HepG2 (cell line): ENCODE measurements around the gene C20orf141. TPM values are rescaled to one million over a fixed set of nuclear protein-coding genes. Genes with fewer than 3 reads are reported as not detected.

Source experiments
- CBX5 ChIP-seq: sonication (generic); formaldehyde crosslinking; IDR thresholded peaks from 2 replicates; pipeline ENCODE4 v1.4.0; 2020; ENCODE audit warnings: missing genetic modification reagents, borderline replicate concordance
- FOXK1 ChIP-seq: sonication (generic); formaldehyde crosslinking; IDR thresholded peaks from 2 replicates; pipeline ENCODE4 v1.4.0; 2020; ENCODE audit warnings: low read depth, missing genetic modification reagents, borderline replicate concordance
- KDM3A ChIP-seq: IDR thresholded peaks from 2 replicates; pipeline ENCODE4 v1.6.1; 2018; ENCODE audit warnings: low read depth, missing compliant biosample characterization
- KLF12 ChIP-seq: sonication (generic); formaldehyde crosslinking; IDR thresholded peaks from 2 replicates; pipeline ENCODE4 v1.4.0; 2020; ENCODE audit warnings: missing genetic modification reagents, borderline replicate concordance
- KLF16 ChIP-seq, 2 experiments: sonication (generic) in 1 of 2; formaldehyde crosslinking in 1 of 2; IDR thresholded peaks; 2 replicates each; pipeline versions ENCODE4 v1.6.1 to v1.8.0; 2016 to 2023; ENCODE audit warnings: missing genetic modification reagents in 2 of 2, missing compliant biosample characterization in 1 of 2
- MAZ ChIP-seq, 2 experiments: sonication (generic) in 1 of 2; formaldehyde crosslinking in 1 of 2; IDR thresholded peaks; 2 replicates each; pipeline versions ENCODE4 v1.5.0 to v1.6.1; 2012 to 2020; ENCODE audit warnings: low read depth in 2 of 2, mild to moderate bottlenecking in 2 of 2, borderline replicate concordance in 1 of 2, improper control_type of control experiment in 1 of 2, low read length in 1 of 2, missing genetic modification reagents in 1 of 2, moderate library complexity in 1 of 2
- polyA plus RNA-seq, 8 experiments: library from polyadenylated mRNA; depleted of rRNA in 3 of 8; stranded (reverse) in 7 of 8; unstranded in 1 of 8; fragments of >200 nt; fragmentation: Illumina TruSeq in 4 of 8; extraction: Trizol in 4 of 8; gene quantifications; 2 replicates each; pipeline versions ENCODE4 v1.2.1 to v1.2.3, GENCODE V29; 2011 to 2016; ENCODE audit warnings: low read depth in 4 of 8, missing spikeins in 1 of 8, mixed read lengths in 1 of 8; ENCODE audit not compliant: insufficient read depth in 1 of 8
- total RNA-seq, 5 experiments: library from RNA; depleted of rRNA; stranded (reverse); fragments of >200 nt; fragmentation: Illumina TruSeq; extraction: Trizol; gene quantifications; 2 replicates each; pipeline ENCODE4 v1.2.3, GENCODE V29; 2016; ENCODE audit warnings: low read depth in 1 of 5
- TF ChIP-seq, protein P1 (sequence below): sonication (generic); formaldehyde crosslinking; IDR thresholded peaks from 2 replicates; pipeline ENCODE4 v1.9.0; 2021; ENCODE audit warnings: missing genetic modification reagents, mild to moderate bottlenecking, borderline replicate concordance
- TF ChIP-seq, protein P2 (sequence below): sonication (generic); formaldehyde crosslinking; IDR thresholded peaks from 2 replicates; pipeline ENCODE4 v1.4.0; 2020; ENCODE audit warnings: missing genetic modification reagents, mild to moderate bottlenecking, borderline replicate concordance
- TF ChIP-seq, protein P3 (sequence below): sonication (generic); formaldehyde crosslinking; IDR thresholded peaks from 2 replicates; pipeline ENCODE4 v1.5.1; 2020; ENCODE audit warnings: mild to moderate bottlenecking, missing genetic modification reagents, borderline replicate concordance

C20orf141 gene
- total and polyA plus RNA-seq, 2 of the 13 experiments (the other 11 are each of a cell fraction or from before 2014, with no cell fraction given) = not detected

DNA sequence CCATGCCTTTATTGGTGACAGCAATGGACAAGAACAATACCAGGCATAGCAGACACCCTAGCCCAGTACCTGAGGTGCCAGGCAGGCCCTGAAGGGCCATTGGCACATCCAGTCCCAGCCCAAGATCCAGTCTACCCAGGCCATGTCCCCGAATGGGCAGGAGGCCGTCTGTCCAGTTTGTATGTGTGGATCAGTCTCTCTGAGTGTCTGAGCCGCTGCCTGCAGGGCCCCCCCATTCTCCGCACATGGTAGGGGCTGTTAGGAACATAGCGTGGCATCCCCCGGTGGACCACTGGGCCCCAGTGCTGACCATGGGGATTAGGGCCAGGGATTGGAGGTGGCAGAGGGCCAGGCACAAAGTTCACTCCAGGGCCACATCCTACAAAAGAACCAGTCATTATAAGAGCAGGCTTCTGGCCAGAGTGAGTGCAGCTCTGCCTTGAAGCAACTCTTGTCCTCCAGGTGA, 20.6 kb downstream of the C20orf141 start (continued):
- TF ChIP-seq, protein P1, sequence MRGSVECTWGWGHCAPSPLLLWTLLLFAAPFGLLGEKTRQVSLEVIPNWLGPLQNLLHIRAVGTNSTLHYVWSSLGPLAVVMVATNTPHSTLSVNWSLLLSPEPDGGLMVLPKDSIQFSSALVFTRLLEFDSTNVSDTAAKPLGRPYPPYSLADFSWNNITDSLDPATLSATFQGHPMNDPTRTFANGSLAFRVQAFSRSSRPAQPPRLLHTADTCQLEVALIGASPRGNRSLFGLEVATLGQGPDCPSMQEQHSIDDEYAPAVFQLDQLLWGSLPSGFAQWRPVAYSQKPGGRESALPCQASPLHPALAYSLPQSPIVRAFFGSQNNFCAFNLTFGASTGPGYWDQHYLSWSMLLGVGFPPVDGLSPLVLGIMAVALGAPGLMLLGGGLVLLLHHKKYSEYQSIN = no peak
- TF ChIP-seq, protein P2, sequence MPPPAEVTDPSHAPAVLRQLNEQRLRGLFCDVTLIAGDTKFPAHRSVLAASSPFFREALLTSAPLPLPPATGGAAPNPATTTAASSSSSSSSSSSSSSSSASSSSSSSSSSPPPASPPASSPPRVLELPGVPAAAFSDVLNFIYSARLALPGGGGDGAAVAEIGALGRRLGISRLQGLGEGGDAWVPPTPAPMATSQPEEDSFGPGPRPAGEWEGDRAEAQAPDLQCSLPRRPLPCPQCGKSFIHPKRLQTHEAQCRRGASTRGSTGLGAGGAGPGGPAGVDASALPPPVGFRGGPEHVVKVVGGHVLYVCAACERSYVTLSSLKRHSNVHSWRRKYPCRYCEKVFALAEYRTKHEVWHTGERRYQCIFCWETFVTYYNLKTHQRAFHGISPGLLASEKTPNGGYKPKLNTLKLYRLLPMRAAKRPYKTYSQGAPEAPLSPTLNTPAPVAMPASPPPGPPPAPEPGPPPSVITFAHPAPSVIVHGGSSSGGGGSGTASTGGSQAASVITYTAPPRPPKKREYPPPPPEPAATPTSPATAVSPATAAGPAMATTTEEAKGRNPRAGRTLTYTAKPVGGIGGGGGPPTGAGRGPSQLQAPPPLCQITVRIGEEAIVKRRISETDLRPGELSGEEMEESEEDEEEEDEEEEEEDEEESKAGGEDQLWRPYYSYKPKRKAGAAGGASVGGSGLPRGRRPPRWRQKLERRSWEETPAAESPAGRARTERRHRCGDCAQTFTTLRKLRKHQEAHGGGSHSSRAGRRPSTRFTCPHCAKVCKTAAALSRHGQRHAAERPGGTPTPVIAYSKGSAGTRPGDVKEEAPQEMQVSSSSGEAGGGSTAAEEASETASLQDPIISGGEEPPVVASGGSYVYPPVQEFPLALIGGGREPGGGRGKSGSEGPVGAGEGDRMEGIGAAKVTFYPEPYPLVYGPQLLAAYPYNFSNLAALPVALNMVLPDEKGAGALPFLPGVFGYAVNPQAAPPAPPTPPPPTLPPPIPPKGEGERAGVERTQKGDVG (CRISPR knock-in tag) = peak; percentile 41; the same call in 1 of the 2 replicates
- TF ChIP-seq FOXK1 (CRISPR knock-in tag) (no peak), KLF16 (CRISPR knock-in tag; IDR thresholded peaks at IDR 0.05) (no peak), MAZ (IDR thresholded peaks at IDR 0.05; ENCODE audit: borderline replicate concordance, low read depth, low read length) (no peak), MAZ (CRISPR knock-in tag; IDR thresholded peaks at IDR 0.05; ENCODE audit: low read depth) (no peak), CBX5 (CRISPR knock-in tag) (no peak), KDM3A (CRISPR knock-in tag) (no peak), KLF12 (no peak)
- TF ChIP-seq, protein P3, sequence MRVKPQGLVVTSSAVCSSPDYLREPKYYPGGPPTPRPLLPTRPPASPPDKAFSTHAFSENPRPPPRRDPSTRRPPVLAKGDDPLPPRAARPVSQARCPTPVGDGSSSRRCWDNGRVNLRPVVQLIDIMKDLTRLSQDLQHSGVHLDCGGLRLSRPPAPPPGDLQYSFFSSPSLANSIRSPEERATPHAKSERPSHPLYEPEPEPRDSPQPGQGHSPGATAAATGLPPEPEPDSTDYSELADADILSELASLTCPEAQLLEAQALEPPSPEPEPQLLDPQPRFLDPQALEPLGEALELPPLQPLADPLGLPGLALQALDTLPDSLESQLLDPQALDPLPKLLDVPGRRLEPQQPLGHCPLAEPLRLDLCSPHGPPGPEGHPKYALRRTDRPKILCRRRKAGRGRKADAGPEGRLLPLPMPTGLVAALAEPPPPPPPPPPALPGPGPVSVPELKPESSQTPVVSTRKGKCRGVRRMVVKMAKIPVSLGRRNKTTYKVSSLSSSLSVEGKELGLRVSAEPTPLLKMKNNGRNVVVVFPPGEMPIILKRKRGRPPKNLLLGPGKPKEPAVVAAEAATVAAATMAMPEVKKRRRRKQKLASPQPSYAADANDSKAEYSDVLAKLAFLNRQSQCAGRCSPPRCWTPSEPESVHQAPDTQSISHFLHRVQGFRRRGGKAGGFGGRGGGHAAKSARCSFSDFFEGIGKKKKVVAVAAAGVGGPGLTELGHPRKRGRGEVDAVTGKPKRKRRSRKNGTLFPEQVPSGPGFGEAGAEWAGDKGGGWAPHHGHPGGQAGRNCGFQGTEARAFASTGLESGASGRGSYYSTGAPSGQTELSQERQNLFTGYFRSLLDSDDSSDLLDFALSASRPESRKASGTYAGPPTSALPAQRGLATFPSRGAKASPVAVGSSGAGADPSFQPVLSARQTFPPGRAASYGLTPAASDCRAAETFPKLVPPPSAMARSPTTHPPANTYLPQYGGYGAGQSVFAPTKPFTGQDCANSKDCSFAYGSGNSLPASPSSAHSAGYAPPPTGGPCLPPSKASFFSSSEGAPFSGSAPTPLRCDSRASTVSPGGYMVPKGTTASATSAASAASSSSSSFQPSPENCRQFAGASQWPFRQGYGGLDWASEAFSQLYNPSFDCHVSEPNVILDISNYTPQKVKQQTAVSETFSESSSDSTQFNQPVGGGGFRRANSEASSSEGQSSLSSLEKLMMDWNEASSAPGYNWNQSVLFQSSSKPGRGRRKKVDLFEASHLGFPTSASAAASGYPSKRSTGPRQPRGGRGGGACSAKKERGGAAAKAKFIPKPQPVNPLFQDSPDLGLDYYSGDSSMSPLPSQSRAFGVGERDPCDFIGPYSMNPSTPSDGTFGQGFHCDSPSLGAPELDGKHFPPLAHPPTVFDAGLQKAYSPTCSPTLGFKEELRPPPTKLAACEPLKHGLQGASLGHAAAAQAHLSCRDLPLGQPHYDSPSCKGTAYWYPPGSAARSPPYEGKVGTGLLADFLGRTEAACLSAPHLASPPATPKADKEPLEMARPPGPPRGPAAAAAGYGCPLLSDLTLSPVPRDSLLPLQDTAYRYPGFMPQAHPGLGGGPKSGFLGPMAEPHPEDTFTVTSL (CRISPR knock-in tag) = no peak
